SU-DHL-6 (cell line): Measurements from ENCODE around the gene ZFTA.

ENCODE experiments used
- EZH2phosphoT487 ChIP-seq: fragments of 200-600 bp; sonication (generic), shearing (Covaris generic); conservative IDR thresholded peaks from 2 replicates; pipeline ENCODE4 v1.6.1; 2018; ENCODE audit warnings: mild to moderate bottlenecking, antibody characterized with exemption, low read length, moderate library complexity, mixed read lengths
- TF ChIP-seq, protein P1 (sequence below): fragments of 200-600 bp; sonication (generic); IDR thresholded peaks from one replicate; pipeline ENCODE4 v1.5.1; 2017; ENCODE audit warnings: antibody characterized with exemption, mild to moderate bottlenecking, low read length, moderate library complexity; ENCODE audit not compliant: insufficient read depth, poor library complexity, severe bottlenecking

DNA sequence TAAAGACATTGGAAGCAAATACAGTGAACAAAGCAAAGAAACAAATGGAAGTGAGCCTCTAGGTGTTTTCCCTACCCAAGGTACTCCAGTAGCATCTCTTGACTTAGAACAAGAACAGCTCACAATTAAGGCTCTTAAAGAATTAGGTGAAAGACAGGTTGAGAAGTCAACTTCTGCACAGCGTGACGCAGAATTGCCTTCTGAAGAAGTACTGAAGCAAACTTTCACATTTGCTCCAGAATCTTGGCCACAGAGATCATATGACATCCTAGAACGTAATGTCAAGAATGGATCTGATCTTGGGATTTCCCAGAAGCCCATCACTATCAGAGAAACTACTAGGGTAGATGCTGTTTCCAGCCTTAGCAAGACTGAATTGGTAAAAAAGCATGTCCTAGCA, 48.0 kb downstream of the ZFTA start:
- TF ChIP-seq, protein P1, sequence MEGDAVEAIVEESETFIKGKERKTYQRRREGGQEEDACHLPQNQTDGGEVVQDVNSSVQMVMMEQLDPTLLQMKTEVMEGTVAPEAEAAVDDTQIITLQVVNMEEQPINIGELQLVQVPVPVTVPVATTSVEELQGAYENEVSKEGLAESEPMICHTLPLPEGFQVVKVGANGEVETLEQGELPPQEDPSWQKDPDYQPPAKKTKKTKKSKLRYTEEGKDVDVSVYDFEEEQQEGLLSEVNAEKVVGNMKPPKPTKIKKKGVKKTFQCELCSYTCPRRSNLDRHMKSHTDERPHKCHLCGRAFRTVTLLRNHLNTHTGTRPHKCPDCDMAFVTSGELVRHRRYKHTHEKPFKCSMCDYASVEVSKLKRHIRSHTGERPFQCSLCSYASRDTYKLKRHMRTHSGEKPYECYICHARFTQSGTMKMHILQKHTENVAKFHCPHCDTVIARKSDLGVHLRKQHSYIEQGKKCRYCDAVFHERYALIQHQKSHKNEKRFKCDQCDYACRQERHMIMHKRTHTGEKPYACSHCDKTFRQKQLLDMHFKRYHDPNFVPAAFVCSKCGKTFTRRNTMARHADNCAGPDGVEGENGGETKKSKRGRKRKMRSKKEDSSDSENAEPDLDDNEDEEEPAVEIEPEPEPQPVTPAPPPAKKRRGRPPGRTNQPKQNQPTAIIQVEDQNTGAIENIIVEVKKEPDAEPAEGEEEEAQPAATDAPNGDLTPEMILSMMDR = no peak
- TF ChIP-seq EZH2phosphoT487 = no peak
